SK-N-SH (cell line): ENCODE measurements around the gene FOCAD. TPM values are rescaled to one million over a fixed set of nuclear protein-coding genes. Genes with fewer than 3 reads are reported as not detected.

Experiments
- CTCF ChIA-PET: fragments of 300-600, 350-600 bp; formaldehyde crosslinking; extraction: SDS; loops from one replicate; lab custom pipeline; 2021; lab: Yijun Ruan, JAX
- POLR2A ChIA-PET: fragments of 350-600 bp; sonication (Branson Sonifier 250); formaldehyde crosslinking; extraction: SDS; loops from one replicate; lab custom pipeline; 2020; ENCODE audit warnings: antibody characterized with exemption, inconsistent platforms; lab: Yijun Ruan, JAX
- DNase-seq: peaks from one replicate; pipeline ENCODE4 v3.0.0; 2012
- H2AFZ ChIP-seq: fragments of 200-600 bp; sonication (generic); 2 replicates; pipeline ENCODE4 v1.8.1; 2016; ENCODE audit warnings: antibody characterized with exemption, mild to moderate bottlenecking, low read depth
- H3F3A ChIP-seq: fragments of 200-600 bp; sonication (generic); replicated peaks from 2 replicates; pipeline ENCODE3; 2016; ENCODE audit warnings: antibody characterized with exemption, mild to moderate bottlenecking; ENCODE audit not compliant: insufficient read depth
- H3K27ac ChIP-seq, 2 experiments: fragments of 200-500 bp in 1 of 2; fragments of 200-600 bp in 1 of 2; sonication (Bioruptor generic) in 1 of 2; sonication (generic), shearing (Covaris generic) in 1 of 2; 2 replicates each; pipeline versions ENCODE4 v1.5.1 to v1.6.1; 2014 to 2016; ENCODE audit warnings: low read depth in 2 of 2, inconsistent platforms in 1 of 2, low read length in 1 of 2, mild to moderate bottlenecking in 1 of 2, mixed read lengths in 1 of 2
- H3K27me3 ChIP-seq: fragments of 200-600 bp; sonication (generic), shearing (Covaris generic); 2 replicates; pipeline ENCODE4 v1.6.1; 2016; ENCODE audit warnings: mixed run types; ENCODE audit not compliant: insufficient read depth
- H3K36me3 ChIP-seq, 2 experiments: fragments of 200-500 bp in 1 of 2; fragments of 200-600 bp in 1 of 2; sonication (Bioruptor generic) in 1 of 2; sonication (generic) in 1 of 2; replicated peaks in 1 of 2; 2 replicates each; pipeline versions ENCODE3 to v1.5.1; 2014 to 2016; ENCODE audit warnings: low read length in 1 of 2, mild to moderate bottlenecking in 1 of 2; ENCODE audit not compliant: insufficient read depth in 2 of 2, control insufficient read depth in 1 of 2
- H3K4me1 ChIP-seq, 2 experiments: fragments of 200-500 bp in 1 of 2; fragments of 200-600 bp in 1 of 2; sonication (Bioruptor generic) in 1 of 2; sonication (generic), shearing (Covaris generic) in 1 of 2; 2 replicates each; pipeline versions ENCODE4 v1.5.1 to v1.6.1; 2014 to 2016; ENCODE audit warnings: low read depth in 1 of 2, low read length in 1 of 2, mixed run types in 1 of 2; ENCODE audit not compliant: insufficient read depth in 2 of 2, control insufficient read depth in 1 of 2
- H3K4me2 ChIP-seq: fragments of 200-600 bp; sonication (generic), shearing (Covaris generic); 2 replicates; pipeline ENCODE4 v1.6.1; 2017; ENCODE audit warnings: mixed run types
- H3K4me3 ChIP-seq, 2 experiments: fragments of 200-500 bp in 1 of 2; fragments of 200-600 bp in 1 of 2; sonication (Bioruptor generic) in 1 of 2; sonication (generic), shearing (Covaris generic) in 1 of 2; 2 replicates each; pipeline versions ENCODE4 v1.5.1 to v1.8.1; 2014 to 2016; ENCODE audit warnings: low read depth in 2 of 2, inconsistent platforms in 1 of 2, low read length in 1 of 2, mild to moderate bottlenecking in 1 of 2, mixed read lengths in 1 of 2, moderate library complexity in 1 of 2
- H3K79me2 ChIP-seq: fragments of 200-600 bp; sonication (generic); 2 replicates; pipeline ENCODE4 v1.8.1; 2017; ENCODE audit warnings: mild to moderate bottlenecking; ENCODE audit not compliant: insufficient read depth
- H3K9ac ChIP-seq: fragments of 200-600 bp; sonication (generic); 2 replicates; pipeline ENCODE4 v1.6.1; 2017; ENCODE audit warnings: mixed run types
- H3K9me2 ChIP-seq: fragments of 200-600 bp; sonication (generic); 2 replicates; pipeline ENCODE4 v1.6.1; 2017; ENCODE audit warnings: mixed run types
- H3K9me3 ChIP-seq: fragments of 200-600 bp; sonication (generic); 2 replicates; pipeline ENCODE4 v1.6.1; 2017; ENCODE audit warnings: mixed run types, mild to moderate bottlenecking, moderate library complexity
- H4K20me1 ChIP-seq: fragments of 200-600 bp; sonication (generic); 2 replicates; pipeline ENCODE4 v1.6.1; 2017; ENCODE audit warnings: mild to moderate bottlenecking, mixed run types; ENCODE audit not compliant: insufficient read depth
- ELF1 ChIP-seq: IDR thresholded peaks from 2 replicates; pipeline ENCODE4 v1.4.0; 2012
- EP300 ChIP-seq, 2 experiments: IDR thresholded peaks; 2 replicates each; pipeline versions ENCODE4 v1.4.0 to v1.6.1; 2012; ENCODE audit warnings: borderline replicate concordance in 1 of 2, low read depth in 1 of 2, low read length in 1 of 2
- FOSL2 ChIP-seq: IDR thresholded peaks from 2 replicates; pipeline ENCODE4 v1.4.0; 2012; ENCODE audit warnings: low read depth, mild to moderate bottlenecking, moderate library complexity, borderline replicate concordance
- FOXJ3 ChIP-seq: sonication (generic); formaldehyde crosslinking; IDR thresholded peaks from 2 replicates; pipeline ENCODE4 v1.5.1; 2020; ENCODE audit warnings: mild to moderate bottlenecking, missing genetic modification reagents
- GATA2 ChIP-seq: sonication (generic); formaldehyde crosslinking; IDR thresholded peaks from 2 replicates; pipeline ENCODE4 v1.5.0; 2020; ENCODE audit warnings: mild to moderate bottlenecking, missing genetic modification reagents
- JUND ChIP-seq: IDR thresholded peaks from 2 replicates; pipeline ENCODE4 v1.4.0; 2012
- MAX ChIP-seq: IDR thresholded peaks from 2 replicates; pipeline ENCODE4 v1.4.0; 2012; ENCODE audit warnings: low read depth
- MEF2A ChIP-seq: IDR thresholded peaks from 2 replicates; pipeline ENCODE4 v1.4.0; 2012; ENCODE audit warnings: low read depth, borderline replicate concordance
- MXI1 ChIP-seq: IDR thresholded peaks from 2 replicates; pipeline ENCODE4 v1.6.1; 2012; ENCODE audit warnings: mild to moderate bottlenecking, low read depth, low read length, improper control_type of control experiment
- NFIC ChIP-seq: IDR thresholded peaks from 2 replicates; pipeline ENCODE4 v1.4.0; 2012; ENCODE audit warnings: borderline replicate concordance
- PBX3 ChIP-seq: IDR thresholded peaks from 2 replicates; pipeline ENCODE4; 2012
- RAD21 ChIP-seq: IDR thresholded peaks from 2 replicates; pipeline ENCODE4 v1.6.1; 2012; ENCODE audit warnings: mild to moderate bottlenecking, low read length
- RFX5 ChIP-seq: IDR thresholded peaks from 2 replicates; pipeline ENCODE4 v1.6.1; 2012; ENCODE audit warnings: mild to moderate bottlenecking, improper control_type of control experiment, low read length
- SIN3A ChIP-seq: IDR thresholded peaks from 2 replicates; pipeline ENCODE4 v1.6.1; 2012; ENCODE audit warnings: low read depth, mild to moderate bottlenecking, low read length, moderate library complexity, borderline replicate concordance
- TEAD4 ChIP-seq: IDR thresholded peaks from 2 replicates; pipeline ENCODE4 v1.4.0; 2012; ENCODE audit warnings: mild to moderate bottlenecking, borderline replicate concordance; ENCODE audit not compliant: insufficient read depth
- YY1 ChIP-seq: IDR thresholded peaks from 2 replicates; pipeline ENCODE4 v1.4.0; 2012; ENCODE audit warnings: low read depth, mild to moderate bottlenecking
- whole genome bisulfite sequencing: methylation state at CpG from one replicate; pipeline ENCODE4 v1.1.6; 2017; ENCODE audit warnings: low lambda C conversion rate; 5-methylcytosine and 5-hydroxymethylcytosine counted together
- polyA plus RNA-seq, 3 experiments: library from polyadenylated mRNA; depleted of rRNA; stranded (reverse); fragments of >200 nt; gene quantifications; 2 replicates each; pipeline ENCODE4 v1.2.3, GENCODE V29; 2012
- TF ChIP-seq, protein P1 (sequence below): fragments of 150-350 bp; IDR thresholded peaks from 2 replicates; pipeline ENCODE4 v1.6.1; 2016; ENCODE audit warnings: mild to moderate bottlenecking, low read depth, low read length
- TF ChIP-seq, protein P2 (sequence below): fragments of 150-350 bp; IDR thresholded peaks from 2 replicates; pipeline ENCODE4 v1.6.1; 2017; ENCODE audit warnings: antibody characterized with exemption, low read length, low read depth, borderline replicate concordance

Gene FOCAD
- polyA plus RNA-seq, 1 of the 3 experiments (the other 2 are of a cell fraction): 15.8 TPM

DNA sequence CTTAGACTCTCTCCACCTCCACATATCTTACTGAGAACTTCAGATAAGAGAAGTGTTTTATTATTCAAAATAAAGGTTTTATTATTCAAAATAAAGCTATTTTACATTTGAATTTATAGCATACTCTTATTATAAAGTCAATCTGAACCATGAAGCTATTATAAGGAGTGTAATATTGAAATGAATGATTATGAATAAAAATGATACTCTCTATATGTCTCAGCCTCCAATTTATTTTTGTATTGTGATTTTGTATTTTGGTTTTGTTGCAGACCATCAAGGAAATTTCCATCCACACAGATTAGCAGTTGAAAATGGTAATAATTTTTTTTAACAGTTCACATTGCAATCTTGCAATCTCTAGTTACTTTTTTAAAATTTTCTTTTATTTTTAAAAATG is 10.2 kb downstream of the FOCAD start (continued):
- TF ChIP-seq EP300 (IDR thresholded peaks at IDR 0.05; ENCODE audit: borderline replicate concordance in 1 of 2, low read depth in 1 of 2, low read length in 1 of 2): no peak
- TF ChIP-seq, protein P1, sequence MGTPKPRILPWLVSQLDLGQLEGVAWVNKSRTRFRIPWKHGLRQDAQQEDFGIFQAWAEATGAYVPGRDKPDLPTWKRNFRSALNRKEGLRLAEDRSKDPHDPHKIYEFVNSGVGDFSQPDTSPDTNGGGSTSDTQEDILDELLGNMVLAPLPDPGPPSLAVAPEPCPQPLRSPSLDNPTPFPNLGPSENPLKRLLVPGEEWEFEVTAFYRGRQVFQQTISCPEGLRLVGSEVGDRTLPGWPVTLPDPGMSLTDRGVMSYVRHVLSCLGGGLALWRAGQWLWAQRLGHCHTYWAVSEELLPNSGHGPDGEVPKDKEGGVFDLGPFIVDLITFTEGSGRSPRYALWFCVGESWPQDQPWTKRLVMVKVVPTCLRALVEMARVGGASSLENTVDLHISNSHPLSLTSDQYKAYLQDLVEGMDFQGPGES: no peak
- no peak for TF ChIP-seq FOXJ3 (CRISPR knock-in tag)
- TF ChIP-seq NFIC: no peak
- no peak for TF ChIP-seq RAD21
- TF ChIP-seq MAX: no peak
- no peak for TF ChIP-seq ELF1
- no peak for TF ChIP-seq JUND
- no peak for TF ChIP-seq RFX5
- TF ChIP-seq, all 33 proteins: peak for 0

- Histone ChIP-seq H4K20me1 (peaks cover 8% of the 10 kb centered on the region; the same call in 1 of the 2 replicates), H3K27ac (no peak overlapping the region), H2AFZ (no peak overlapping the region), H3K9ac (no peak overlapping the region), H3K36me3 (no peaks in the 10 kb centered on the region), H3F3A (no peaks in the 10 kb centered on the region), H3K4me1 (peaks cover 7 to 8% of the 10 kb centered on the region in 2 experiments; a peak in 2 of 4 replicates), H3K4me2 (no peak overlapping the region), H3K9me2 (no peaks in the 10 kb centered on the region), H3K9me3 (no peaks in the 10 kb centered on the region), H3K79me2 (peaks cover 24% of the 10 kb centered on the region), H3K27me3 (no peaks in the 10 kb centered on the region), H3K4me3 (no peak overlapping the region)
- DNase-seq: no peak
- TF ChIP-seq FOSL2 (no peak), MEF2A (no peak), GATA2 (CRISPR knock-in tag) (no peak), TEAD4 (no peak), YY1 (no peak), PBX3 (no peak), ELF1 (no peak), MXI1 (no peak), SIN3A (no peak), EP300 (IDR thresholded peaks at IDR 0.05; ENCODE audit: borderline replicate concordance in 1 of 2, low read depth in 1 of 2, low read length in 1 of 2) (no peak), RFX5 (no peak)
- TF ChIP-seq, protein P2, sequence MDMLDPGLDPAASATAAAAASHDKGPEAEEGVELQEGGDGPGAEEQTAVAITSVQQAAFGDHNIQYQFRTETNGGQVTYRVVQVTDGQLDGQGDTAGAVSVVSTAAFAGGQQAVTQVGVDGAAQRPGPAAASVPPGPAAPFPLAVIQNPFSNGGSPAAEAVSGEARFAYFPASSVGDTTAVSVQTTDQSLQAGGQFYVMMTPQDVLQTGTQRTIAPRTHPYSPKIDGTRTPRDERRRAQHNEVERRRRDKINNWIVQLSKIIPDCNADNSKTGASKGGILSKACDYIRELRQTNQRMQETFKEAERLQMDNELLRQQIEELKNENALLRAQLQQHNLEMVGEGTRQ: no peak
- 88% methylated on average over 3 of the region's 3 CpGs for WGBS
- ChIA-PET POLR2A (no interaction called here), CTCF (interaction anchor here (1.0 kb wide), 1 partner anchor 13 kb away, joined by 5 read pairs; no protein-coding TSS in a partner anchor)
Measured at GRCh38 chr9:20697021-20697719, 13.1 kb downstream of the FOCAD start.
